Nephron (organoid): ENCODE data around the gene CAMKMT.

Experiments
- H3K27ac Mint-ChIP-seq, 3 experiments: 2 replicates each; pipeline ENCODE4 v1.8.0; 2020; ENCODE audit warnings: mixed read lengths in 3 of 3, mild to moderate bottlenecking in 2 of 3, moderate library complexity in 1 of 3
- H3K27me3 Mint-ChIP-seq: 2 replicates; pipeline ENCODE4 v1.8.0; 2021; ENCODE audit warnings: low read depth, mild to moderate bottlenecking, moderate library complexity, mixed read lengths
- H3K36me3 Mint-ChIP-seq: 2 replicates; pipeline ENCODE4 v1.8.0; 2020; ENCODE audit warnings: low read depth, mixed read lengths
- H3K4me1 Mint-ChIP-seq: 2 replicates; pipeline ENCODE4 v1.8.0; 2020; ENCODE audit warnings: mixed read lengths
- H3K4me3 Mint-ChIP-seq, 3 experiments: 2 replicates each; pipeline ENCODE4 v1.8.0; 2020; ENCODE audit warnings: mild to moderate bottlenecking in 3 of 3, mixed read lengths in 3 of 3, moderate library complexity in 2 of 3
- H3K9me3 Mint-ChIP-seq: 2 replicates; pipeline ENCODE4 v1.8.0; 2020; ENCODE audit warnings: mixed read lengths
- CTCF ChIP-seq, 3 experiments: fragments of 200-600 bp; sonication (generic); IDR thresholded peaks; one replicate each; pipeline ENCODE4 v1.5.0; 2021; ENCODE audit warnings: antibody characterized with exemption in 3 of 3; ENCODE audit not compliant: unreplicated experiment in 3 of 3

CAMKMT gene

GRCh38 chr2:44687686-44688455 lies 326.1 kb downstream of the CAMKMT start:
- no peaks in the 10 kb centered on the region for H3K36me3 Mint-ChIP-seq
- no peak overlapping the region for H3K27ac Mint-ChIP-seq
- H3K9me3 Mint-ChIP-seq, result no peaks in the 10 kb centered on the region
- no peaks in the 10 kb centered on the region for H3K4me1 Mint-ChIP-seq
- H3K27me3 Mint-ChIP-seq, result no peaks in the 10 kb centered on the region
- TF ChIP-seq CTCF (IDR thresholded peaks at IDR 0.05; ENCODE audit: unreplicated experiment in 3 of 3), result no peak
- H3K4me3 Mint-ChIP-seq, result no peak overlapping the region

- Mint-ChIP-seq H3K27me3 (no peaks in the 10 kb centered on the region), H3K9me3 (no peaks in the 10 kb centered on the region), H3K4me1 (no peaks in the 10 kb centered on the region), H3K4me3 (no peak overlapping the region), H3K27ac (no peak overlapping the region), H3K36me3 (no peaks in the 10 kb centered on the region)
- no peak for TF ChIP-seq CTCF (IDR thresholded peaks at IDR 0.05; ENCODE audit: unreplicated experiment in 3 of 3)
These were observed 326.8 kb downstream of the CAMKMT start for GRCh38 chr2:44688456-44689124.

- Mint-ChIP-seq H3K27ac (no peak overlapping the region), H3K9me3 (no peaks in the 10 kb centered on the region), H3K27me3 (no peaks in the 10 kb centered on the region), H3K4me1 (no peaks in the 10 kb centered on the region), H3K36me3 (no peaks in the 10 kb centered on the region), H3K4me3 (no peak overlapping the region)
- no peak for TF ChIP-seq CTCF (IDR thresholded peaks at IDR 0.05; ENCODE audit: unreplicated experiment in 3 of 3)
These were observed 327.8 kb downstream of the CAMKMT start for GRCh38 chr2:44689516-44689915.

GRCh38 chr2:44691174-44691785 lies 329.5 kb downstream of the CAMKMT start:
- no peak overlapping the region for H3K4me3 Mint-ChIP-seq
- TF ChIP-seq CTCF (IDR thresholded peaks at IDR 0.05; ENCODE audit: unreplicated experiment in 3 of 3), result no peak
- H3K27me3 Mint-ChIP-seq, result no peaks in the 10 kb centered on the region
- no peaks in the 10 kb centered on the region for H3K4me1 Mint-ChIP-seq
- H3K9me3 Mint-ChIP-seq, result no peaks in the 10 kb centered on the region
- H3K27ac Mint-ChIP-seq, result no peak overlapping the region
- H3K36me3 Mint-ChIP-seq, result no peaks in the 10 kb centered on the region

GRCh38 chr2:44692821-44693220 lies 331.1 kb downstream of the CAMKMT start:
- H3K9me3 Mint-ChIP-seq, result no peaks in the 10 kb centered on the region
- no peaks in the 10 kb centered on the region for H3K4me1 Mint-ChIP-seq
- no peak overlapping the region for H3K27ac Mint-ChIP-seq
- H3K4me3 Mint-ChIP-seq, result no peak overlapping the region
- no peaks in the 10 kb centered on the region for H3K36me3 Mint-ChIP-seq
- TF ChIP-seq CTCF (IDR thresholded peaks at IDR 0.05; ENCODE audit: unreplicated experiment in 3 of 3), result no peak
- H3K27me3 Mint-ChIP-seq, result no peaks in the 10 kb centered on the region
